T-helper 2 cell (primary cell): Measurements from ENCODE around the gene SNAPIN.
"Not testable (repeated sequence)": the region's sequence is repeated elsewhere in the genome, so short reads cannot be mapped to it uniquely, and the experiment has no call there.

Source experiments
- DNase-seq, 5 experiments: peaks; one replicate each; pipeline versions ENCODE4 v3.0.0 to v3.0.0-alpha.2; 2012 to 2022

Gene SNAPIN

DNA sequence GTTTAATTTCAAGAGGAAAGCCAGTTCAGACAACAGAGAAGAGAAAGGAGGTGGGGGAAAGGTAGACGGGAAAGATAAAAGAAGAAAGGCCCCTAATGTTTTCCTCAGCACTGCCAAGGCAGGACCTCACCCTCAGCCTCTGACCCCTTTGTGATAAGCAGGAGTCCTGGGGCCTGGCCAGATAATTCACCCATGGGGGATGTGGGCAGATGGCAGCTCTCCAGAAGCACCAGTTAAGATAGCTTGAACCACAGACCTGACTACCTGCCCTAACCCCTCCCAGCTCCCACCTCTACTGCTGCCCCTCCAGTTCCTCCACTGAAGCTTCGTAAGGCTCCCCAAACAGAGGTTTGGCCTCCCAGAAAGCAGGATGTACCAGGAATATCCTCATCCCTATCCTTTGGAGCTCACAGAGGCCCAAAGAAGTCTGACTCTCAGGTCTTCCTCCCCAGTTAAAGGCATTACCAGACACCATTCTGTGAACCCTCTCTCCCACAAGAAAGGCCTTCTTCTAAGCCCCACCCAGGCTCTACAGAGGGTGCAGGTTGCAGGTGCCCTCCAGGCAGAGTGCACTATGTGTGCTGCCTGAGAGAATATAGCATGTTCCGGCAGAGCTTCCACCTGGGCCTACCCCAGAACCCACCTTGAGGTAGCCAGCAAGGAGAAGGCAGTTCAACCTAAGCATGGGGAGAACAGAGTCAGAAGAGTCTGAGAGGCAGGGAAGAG, 9.2 kb upstream of the SNAPIN start:
- DNase-seq: no peak

- no peak for DNase-seq
These were observed 8.7 kb upstream of the SNAPIN start for GRCh38 chr1:153649863-153650235.

DNA sequence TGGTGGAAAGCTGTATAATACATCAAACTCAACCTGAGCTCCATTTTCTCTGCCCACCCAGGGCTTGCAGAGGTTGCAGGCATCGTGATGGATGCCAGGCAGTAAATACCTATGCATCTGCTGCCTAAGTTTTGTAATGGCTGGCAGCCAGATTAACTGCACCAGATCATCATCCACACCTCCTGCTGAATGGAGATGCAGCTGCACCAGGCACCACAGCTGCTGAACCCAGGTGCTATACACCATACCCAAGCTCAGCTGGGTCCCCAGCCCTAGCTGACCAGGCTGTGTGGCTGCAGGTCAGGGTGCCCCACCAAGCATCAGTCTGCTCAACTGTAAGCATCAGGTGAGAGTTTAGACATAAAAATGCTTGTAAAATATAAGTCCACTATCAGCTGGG, 6.7 kb upstream of the SNAPIN start:
- DNase-seq: no peak

DNA sequence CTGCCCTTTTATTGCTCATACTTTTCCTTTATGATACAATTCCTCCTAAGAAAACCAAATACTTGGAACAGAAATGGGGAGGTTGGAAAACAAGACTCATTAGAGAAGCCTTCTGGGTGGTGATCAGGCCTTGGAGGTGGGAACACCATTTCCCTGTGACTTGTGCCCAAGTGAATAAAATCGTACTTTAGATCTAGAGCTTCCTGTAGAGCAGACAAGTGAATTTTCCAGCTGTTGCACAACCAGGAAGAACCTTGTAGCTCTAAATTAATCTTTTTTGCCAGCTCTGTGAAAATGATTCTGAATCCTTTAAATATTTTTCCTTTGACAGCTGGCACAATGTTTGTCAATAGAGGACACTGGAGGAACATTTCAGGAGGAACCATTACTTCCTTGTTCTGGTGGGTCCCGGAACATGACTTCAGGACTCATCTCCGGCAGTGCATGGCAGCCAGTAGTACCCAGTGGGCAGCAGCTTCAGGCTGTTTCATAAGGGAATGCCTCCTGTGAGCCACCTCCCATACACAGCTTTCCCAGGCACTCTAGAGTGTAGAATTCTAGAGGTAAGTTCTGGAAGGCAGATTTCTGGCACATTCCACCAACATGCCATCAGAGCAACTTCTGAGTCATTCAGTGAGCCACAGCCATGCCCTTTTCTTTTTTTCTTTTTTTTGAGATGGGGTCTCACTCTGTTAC, 5.5 kb upstream of the SNAPIN start:
- DNase-seq: no peak

DNA sequence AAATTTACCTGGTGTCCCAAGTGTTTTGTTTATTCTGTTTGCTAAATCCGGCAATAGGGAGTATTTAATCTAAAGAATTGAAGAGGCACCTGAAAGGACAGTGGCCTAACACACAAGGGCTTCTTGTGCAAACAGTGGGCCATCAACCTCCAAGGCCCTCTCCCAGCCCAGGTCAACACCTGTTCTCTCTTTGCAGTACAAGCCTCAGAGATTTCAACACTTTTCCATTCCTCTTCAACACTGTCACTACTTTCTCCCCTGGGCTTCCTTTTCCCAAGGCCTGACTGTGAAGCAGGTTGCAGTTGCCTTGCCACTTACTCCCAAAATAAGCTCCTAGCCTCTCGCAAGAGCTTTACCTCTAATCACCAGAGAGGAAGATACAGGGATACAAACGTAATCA, 3.2 kb upstream of the SNAPIN start:
- no peak for DNase-seq

DNA sequence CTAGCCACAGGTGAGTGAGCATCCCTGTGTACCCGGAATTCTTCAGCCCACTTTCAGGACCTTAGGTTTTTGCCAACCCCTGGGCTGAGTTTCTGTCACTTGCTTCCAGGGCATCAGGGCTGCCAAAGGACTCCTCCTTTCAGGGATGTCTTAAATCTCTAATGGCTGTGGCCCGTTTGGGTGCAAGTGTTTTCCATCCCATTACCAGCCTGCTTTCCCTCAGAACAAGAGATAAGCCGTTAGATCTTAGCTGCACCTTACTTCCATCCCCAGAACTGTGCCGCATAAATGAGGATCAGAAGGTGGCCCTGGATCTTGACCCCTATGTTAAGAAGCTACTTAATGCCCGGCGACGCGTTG, 652 bp downstream of the SNAPIN start:
- no peak for DNase-seq

GRCh38 chr1:153659656-153660055, 1.2 kb downstream of the SNAPIN start:
- DNase-seq: no peak

GRCh38 chr1:153661111-153661708, 2.7 kb downstream of the SNAPIN start:
- DNase-seq: no peak

GRCh38 chr1:153662269-153662668, 3.8 kb downstream of the SNAPIN start:
- DNase-seq: no peak

DNA sequence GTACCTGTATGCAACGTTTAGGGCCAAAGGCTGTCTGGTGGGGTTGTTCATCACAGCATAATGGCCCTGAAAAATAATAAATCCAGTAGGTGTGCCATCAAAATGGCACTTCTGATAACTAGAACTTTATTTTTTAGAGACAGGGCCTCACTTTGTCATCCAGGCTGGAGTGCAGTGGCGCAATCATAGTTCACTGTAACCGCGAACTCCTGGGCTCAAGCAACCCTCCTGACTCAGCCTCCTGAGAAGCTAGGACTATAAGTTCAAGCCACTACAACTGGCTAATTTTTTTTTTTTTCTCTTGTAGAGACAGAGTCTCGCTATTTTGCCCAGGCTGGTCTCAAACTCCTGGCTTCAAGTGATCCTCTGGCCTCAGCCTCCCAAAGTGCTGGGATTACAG, 4.7 kb downstream of the SNAPIN start:
- no peak for DNase-seq

DNA sequence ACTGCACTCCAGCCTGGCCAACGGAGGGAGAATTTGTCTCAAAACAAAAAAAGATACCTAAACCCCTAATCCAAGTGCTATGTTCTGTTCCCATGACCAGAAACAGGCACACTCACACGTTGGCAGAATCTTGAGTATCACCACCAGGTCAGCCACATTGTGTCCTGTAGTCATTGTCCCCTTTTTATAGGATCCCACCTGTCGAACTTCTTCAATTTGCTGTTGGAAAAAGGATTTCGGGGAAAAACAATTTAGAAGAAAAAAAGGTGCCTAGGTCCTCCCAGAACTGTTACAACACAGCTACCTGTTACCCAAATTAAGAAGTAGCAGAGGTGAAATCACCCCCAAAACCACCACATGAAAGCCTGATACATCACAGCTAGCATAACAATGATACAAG, 8.9 kb downstream of the SNAPIN start:
- no peak for DNase-seq

- DNase-seq: not testable (repeated sequence)
These were observed 10.2 kb downstream of the SNAPIN start for GRCh38 chr1:153668672-153669071.

DNA sequence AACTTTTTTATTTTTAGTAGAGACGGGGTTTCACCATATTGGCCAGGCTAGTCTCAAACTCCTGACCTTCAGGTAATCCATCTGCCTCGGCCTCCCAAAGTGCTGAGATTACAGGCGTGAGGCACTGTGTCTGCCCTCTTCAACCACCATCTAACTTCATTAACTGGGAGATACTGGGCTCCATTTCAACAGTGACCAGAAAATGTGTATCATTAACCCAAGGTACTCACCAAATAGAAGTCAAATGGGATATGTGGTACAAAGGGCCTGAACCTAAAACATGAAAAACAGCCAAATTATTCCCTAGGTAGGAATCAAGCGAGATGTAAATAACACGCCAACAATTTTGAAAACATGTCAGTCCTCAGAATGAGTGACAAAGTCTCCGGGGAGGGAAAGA, 11.1 kb downstream of the SNAPIN start:
- DNase-seq: no peak

- peak in 3 of 5 experiments; percentile 7 to 32 (median 17) for DNase-seq
These were observed 11.9 kb downstream of the SNAPIN start for GRCh38 chr1:153670257-153670858.

DNA sequence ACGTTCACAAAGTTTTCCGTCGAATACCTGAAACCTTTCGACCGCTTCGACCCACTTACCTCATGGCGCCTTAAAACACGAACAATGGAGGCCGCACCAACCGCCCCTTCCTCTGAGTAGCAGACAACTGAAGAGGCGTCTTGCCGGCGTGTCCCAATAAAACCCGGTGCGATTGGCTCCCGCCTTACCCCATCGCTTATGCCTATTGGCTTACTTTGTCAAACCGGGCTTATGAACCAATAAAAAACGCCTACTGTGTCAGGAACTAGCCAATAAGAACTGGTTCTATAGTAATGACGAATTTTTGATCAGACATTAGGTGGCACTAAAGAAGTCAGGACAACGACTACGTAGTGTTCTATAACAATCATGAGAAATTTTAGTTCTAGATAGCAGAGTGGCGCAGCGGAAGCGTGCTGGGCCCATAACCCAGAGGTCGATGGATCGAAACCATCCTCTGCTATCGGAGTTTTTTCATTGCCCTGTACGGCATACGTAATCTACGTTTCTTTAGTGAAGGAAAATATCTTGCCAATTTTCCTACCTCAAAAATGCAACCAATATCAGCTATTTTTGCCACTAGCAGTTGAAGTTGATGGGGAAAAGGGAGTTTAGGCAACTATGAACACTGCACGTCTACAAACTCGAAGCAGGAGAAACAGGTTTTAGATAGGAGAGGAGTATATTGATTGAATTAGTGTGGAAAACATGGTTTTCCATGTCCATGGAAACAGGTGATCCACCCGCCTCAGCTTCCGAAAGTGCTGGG, 12.5 kb downstream of the SNAPIN start, which contains the start of gene ILF2:
TSS of gene ILF2 (minus strand) at position 135 of the 769 bp plus-strand sequence. CDS start at position 64, 71 bp downstream.
- DNase-seq: peak; percentile 88 to 99 (median 97)

- peak in 3 of 5 experiments; percentile 36 to 64 (median 39) for DNase-seq
These were observed 13.3 kb downstream of the SNAPIN start for GRCh38 chr1:153671628-153672353.

DNA sequence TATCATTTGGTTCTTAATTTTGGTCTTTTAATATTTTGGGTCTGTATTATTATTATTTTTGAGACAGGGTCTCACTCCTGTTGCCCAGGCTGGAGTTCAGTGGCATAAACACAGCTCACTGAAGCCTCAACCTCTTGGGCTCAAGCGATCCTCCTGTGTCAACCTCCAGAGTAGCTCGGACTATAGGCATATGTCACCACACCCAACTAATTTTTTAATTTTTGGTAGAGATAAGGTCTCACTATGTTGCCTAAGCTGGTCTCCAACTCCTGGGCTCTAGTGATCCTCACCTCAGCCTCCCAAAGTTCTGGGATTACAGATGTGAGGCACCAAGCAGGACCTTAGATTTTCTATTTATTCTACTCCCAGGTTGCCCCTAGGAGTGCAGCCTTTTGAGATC, 15.0 kb downstream of the SNAPIN start:
- DNase-seq: no peak

DNA sequence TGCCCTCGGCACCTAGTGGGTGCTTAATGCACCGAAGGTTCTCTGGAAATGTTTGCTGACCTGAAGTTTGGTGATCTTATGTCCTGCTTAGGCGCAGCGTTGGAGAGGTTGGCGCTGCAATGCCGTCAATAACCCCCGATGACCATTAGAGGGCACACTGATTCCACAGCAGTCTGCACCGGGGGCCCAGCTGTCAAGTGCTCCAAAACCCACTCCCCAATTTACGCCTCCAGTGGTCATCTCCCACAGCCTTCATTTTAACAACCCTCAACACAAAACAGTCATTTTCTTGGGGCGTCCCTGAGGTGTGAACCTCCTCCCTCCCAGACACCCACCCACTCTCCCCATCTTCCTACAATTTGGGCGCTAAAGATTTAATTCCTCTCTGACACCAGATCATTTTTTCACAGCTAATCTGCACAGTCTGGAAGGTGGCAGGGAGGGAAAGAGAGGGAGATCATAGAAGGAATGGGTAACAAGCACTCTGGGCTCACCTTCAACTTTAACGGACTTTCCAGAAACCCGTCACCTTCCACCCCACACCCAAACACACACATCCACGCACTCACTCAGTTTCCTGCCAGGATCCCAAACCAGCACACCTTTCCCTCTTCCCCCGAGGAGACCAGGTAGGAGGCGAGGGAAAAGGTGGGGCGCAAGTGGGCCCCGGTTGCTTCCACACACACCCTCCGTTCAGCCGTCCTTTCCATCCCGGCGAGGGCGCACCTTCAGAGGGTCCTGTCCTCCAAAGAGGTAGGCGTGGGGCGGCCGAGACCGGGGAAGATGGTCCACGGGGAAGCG, 19.4 kb downstream of the SNAPIN start:
- peak in 2 of 5 experiments; percentile 18 to 50 for DNase-seq

GRCh38 chr1:153678519-153679336, 20.2 kb downstream of the SNAPIN start, which contains the start of gene NPR1:
Gene NPR1, plus strand, starts transcription at chr1:153678688. Its CDS starts 421 bp downstream, at chr1:153679109.
- peak in 1 of 5 experiments; percentile 37 for DNase-seq
